Keratinocyte (primary cell): Measurements from ENCODE around the gene ADPGK.

Experiments used
- EZH2 ChIP-seq: IDR thresholded peaks from one replicate; pipeline ENCODE4 v1.6.1; 2012; ENCODE audit warnings: inconsistent platforms, mild to moderate bottlenecking, low read length, moderate library complexity
- TF ChIP-seq, protein P1 (sequence below), 3 experiments: IDR thresholded peaks in 1 of 3; conservative IDR thresholded peaks in 1 of 3; optimal IDR thresholded peaks in 1 of 3; 2 replicates in 2 of 3; 3 replicates in 1 of 3; pipeline versions ENCODE3 to v1.5.1; 2011; ENCODE audit warnings: low read length in 3 of 3, mild to moderate bottlenecking in 3 of 3, moderate library complexity in 2 of 3, control low read depth in 1 of 3, inconsistent platforms in 1 of 3; ENCODE audit not compliant: insufficient read depth in 2 of 3; ENCODE audit errors: extremely low read depth in 1 of 3

DNA sequence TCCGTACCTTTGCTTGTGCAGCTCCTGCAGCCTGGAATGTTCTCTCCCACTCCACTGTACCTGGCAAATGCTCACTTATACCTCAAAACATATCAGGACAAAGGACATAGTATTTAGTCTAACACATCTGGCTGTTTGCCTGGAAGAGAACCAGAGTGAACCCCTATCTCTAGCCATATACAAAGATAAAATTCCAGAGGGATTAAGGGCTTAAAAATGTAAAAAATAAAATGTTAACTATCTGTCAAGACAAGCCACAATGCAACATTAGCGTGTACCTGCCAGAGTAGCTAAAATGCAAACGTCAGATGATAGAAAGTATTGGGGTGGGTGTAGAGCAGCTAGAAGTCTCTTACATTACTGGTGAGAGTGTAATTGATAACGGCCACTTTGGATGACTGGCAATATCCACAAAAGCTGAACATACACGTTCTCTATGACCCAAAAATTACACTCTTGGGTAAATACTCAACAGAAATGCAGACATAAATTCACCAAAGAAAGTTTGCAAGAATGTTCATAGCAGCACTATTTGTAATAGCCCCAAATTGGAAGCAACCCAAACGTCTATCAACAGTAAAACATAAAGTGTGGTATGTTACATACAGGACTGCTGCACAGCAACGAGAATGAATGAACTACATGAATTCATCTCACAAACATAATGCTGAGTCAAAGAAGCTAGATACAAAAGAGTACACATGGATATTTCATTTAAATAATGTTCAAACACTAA is 18.2 kb upstream of the ADPGK start:
- TF ChIP-seq, protein P1, sequence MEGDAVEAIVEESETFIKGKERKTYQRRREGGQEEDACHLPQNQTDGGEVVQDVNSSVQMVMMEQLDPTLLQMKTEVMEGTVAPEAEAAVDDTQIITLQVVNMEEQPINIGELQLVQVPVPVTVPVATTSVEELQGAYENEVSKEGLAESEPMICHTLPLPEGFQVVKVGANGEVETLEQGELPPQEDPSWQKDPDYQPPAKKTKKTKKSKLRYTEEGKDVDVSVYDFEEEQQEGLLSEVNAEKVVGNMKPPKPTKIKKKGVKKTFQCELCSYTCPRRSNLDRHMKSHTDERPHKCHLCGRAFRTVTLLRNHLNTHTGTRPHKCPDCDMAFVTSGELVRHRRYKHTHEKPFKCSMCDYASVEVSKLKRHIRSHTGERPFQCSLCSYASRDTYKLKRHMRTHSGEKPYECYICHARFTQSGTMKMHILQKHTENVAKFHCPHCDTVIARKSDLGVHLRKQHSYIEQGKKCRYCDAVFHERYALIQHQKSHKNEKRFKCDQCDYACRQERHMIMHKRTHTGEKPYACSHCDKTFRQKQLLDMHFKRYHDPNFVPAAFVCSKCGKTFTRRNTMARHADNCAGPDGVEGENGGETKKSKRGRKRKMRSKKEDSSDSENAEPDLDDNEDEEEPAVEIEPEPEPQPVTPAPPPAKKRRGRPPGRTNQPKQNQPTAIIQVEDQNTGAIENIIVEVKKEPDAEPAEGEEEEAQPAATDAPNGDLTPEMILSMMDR (optimal IDR thresholded peaks at IDR 0.05 in 1 of 3, IDR thresholded peaks at IDR 0.05 in 1 of 3, conservative IDR thresholded peaks at IDR 0.05 in 1 of 3; ENCODE audit: extremely low read depth in 1 of 3, insufficient read depth in 2 of 3, low read length in 3 of 3): no peak
- no peak for TF ChIP-seq EZH2
